Spleen (tissue), 11 donors: Measurements from ENCODE around the gene GRAMD1C. TPM values are rescaled to one million over a fixed set of nuclear protein-coding genes. Genes with fewer than 3 reads are reported as not detected.

ENCODE experiments used
- DNase-seq: peaks from one replicate; pipeline ENCODE4 v3.0.0-alpha.2; 2020
- H3K27ac ChIP-seq, 8 donors: fragments of 200-600 bp; sonication (generic) in 7 of 8; 1 replicate in 4 of 8; 2 replicates in 4 of 8; pipeline versions ENCODE4 v1.5.0 to v1.8.0; 2016 to 2021; ENCODE audit warnings: inconsistent platforms in 4 of 8, mild to moderate bottlenecking in 4 of 8, moderate library complexity in 1 of 8
- H3K27me3 ChIP-seq, 7 donors: fragments of 200-600 bp; sonication (generic) in 6 of 7; replicated peaks in 1 of 7; 1 replicate in 4 of 7; 2 replicates in 3 of 7; pipeline versions ENCODE4 v1.5.0 to v1.8.0; 2016 to 2021; ENCODE audit warnings: inconsistent platforms in 3 of 7, mild to moderate bottlenecking in 1 of 7
- H3K36me3 ChIP-seq, 6 donors: fragments of 200-600 bp; sonication (generic) in 5 of 6; 1 replicate in 4 of 6; 2 replicates in 2 of 6; pipeline versions ENCODE4 v1.5.0 to v1.8.0; 2016 to 2021; ENCODE audit warnings: inconsistent platforms in 2 of 6
- H3K4me1 ChIP-seq, 6 donors: fragments of 200-600 bp; sonication (generic) in 5 of 6; 1 replicate in 3 of 6; 2 replicates in 3 of 6; pipeline versions ENCODE4 v1.5.0 to v1.8.0; 2016 to 2021; ENCODE audit warnings: inconsistent platforms in 3 of 6
- H3K4me3 ChIP-seq, 8 donors: fragments of 200-600 bp; sonication (generic) in 7 of 8; 1 replicate in 4 of 8; 2 replicates in 4 of 8; pipeline versions ENCODE4 v1.5.0 to v1.8.0; 2016 to 2021; ENCODE audit warnings: inconsistent platforms in 4 of 8, mild to moderate bottlenecking in 4 of 8, moderate library complexity in 2 of 8
- H3K9me3 ChIP-seq, 8 donors: fragments of 200-600 bp; sonication (generic) in 7 of 8; 1 replicate in 4 of 8; 2 replicates in 4 of 8; pipeline versions ENCODE4 v1.5.0 to v1.8.0; 2016 to 2021; ENCODE audit warnings: inconsistent platforms in 4 of 8
- POLR2A ChIP-seq, 3 donors: fragments of 450-650 bp; IDR thresholded peaks; one replicate each; pipeline ENCODE4 v1.5.1; 2017; ENCODE audit warnings: antibody characterized with exemption in 3 of 3, mild to moderate bottlenecking in 1 of 3
- POLR2AphosphoS5 ChIP-seq, 3 donors: sonication (generic); formaldehyde crosslinking; IDR thresholded peaks; one replicate each; pipeline ENCODE4 v1.5.1; 2017; ENCODE audit warnings: antibody characterized with exemption in 3 of 3
- WGBS, 5 donors: extraction: QIAGEN DNeasy Blood & Tissue Kit in 3 of 5; methylation state at CpG; one replicate each; pipeline versions ENCODE4 v1.1.5 to v1.1.7; 2013 to 2018; 5-methylcytosine and 5-hydroxymethylcytosine counted together
- intact Hi-C: fragments of 100-400 bp; cut with DNase I; formaldehyde crosslinking; loops from one replicate; pipeline ENCODE4 v1.15.0; 2023; ENCODE audit warnings: low total_unique reads
- polyA plus RNA-seq, 3 donors: library from polyadenylated mRNA; stranded (reverse); fragments of 200-250 nt; gene quantifications; one replicate each; pipeline ENCODE4 v1.2.1, GENCODE V29; 2013
- total RNA-seq, 7 donors: library from RNA; depleted of rRNA in 3 of 7; stranded (reverse); fragments of >200 nt in 3 of 7; fragmentation: NEBNext Ultra II Directional in 4 of 7; extraction: Animal tissue kit (Norgen Biotek cat#: 25700) in 4 of 7; gene quantifications; one replicate each; pipeline versions ENCODE4 v1.1.0 to v1.2.1, GENCODE V29; 2016 to 2021
- TF ChIP-seq, protein P1 (sequence below), 11 experiments: fragments of 200-600 bp in 7 of 11; fragments of 450-650 bp in 4 of 11; sonication (generic) in 4 of 11; IDR thresholded peaks in 8 of 11; conservative IDR thresholded peaks in 3 of 11; 1 replicate in 7 of 11; 2 replicates in 4 of 11; pipeline versions ENCODE4 v1.4.0 to v1.8.0; 2016 to 2021; ENCODE audit warnings: antibody characterized with exemption in 11 of 11, inconsistent platforms in 4 of 11, mild to moderate bottlenecking in 1 of 11
- donor health status: healthy with polysubstance abuse.
- donor health status: DM: no; HTN: no; CAD: no; lungs with moderate emphysema.
- donor health status: DM: no; HTN: no; CAD: no.
- donor health status: Bipolar disorder and iron deficiency.
- donor health status: healthy.
- donor health status: DM: no; HTN: no; CAD: no.
- donor health status: DM: yes; HTN: yes; CAD: no.

GRAMD1C gene
- total and polyA plus RNA-seq, 10 donors, result 2.6 to 14.2 (median 4.4) TPM

GRCh38 chr3:113802795-113803455 is 35.7 kb upstream of the GRAMD1C start:
- no peak overlapping the region for H3K27ac ChIP-seq
- DNase-seq, result no peak
- intact Hi-C loops, result no loop called here
- H3K4me3 ChIP-seq, result no peak overlapping the region
- TF ChIP-seq, protein P1, sequence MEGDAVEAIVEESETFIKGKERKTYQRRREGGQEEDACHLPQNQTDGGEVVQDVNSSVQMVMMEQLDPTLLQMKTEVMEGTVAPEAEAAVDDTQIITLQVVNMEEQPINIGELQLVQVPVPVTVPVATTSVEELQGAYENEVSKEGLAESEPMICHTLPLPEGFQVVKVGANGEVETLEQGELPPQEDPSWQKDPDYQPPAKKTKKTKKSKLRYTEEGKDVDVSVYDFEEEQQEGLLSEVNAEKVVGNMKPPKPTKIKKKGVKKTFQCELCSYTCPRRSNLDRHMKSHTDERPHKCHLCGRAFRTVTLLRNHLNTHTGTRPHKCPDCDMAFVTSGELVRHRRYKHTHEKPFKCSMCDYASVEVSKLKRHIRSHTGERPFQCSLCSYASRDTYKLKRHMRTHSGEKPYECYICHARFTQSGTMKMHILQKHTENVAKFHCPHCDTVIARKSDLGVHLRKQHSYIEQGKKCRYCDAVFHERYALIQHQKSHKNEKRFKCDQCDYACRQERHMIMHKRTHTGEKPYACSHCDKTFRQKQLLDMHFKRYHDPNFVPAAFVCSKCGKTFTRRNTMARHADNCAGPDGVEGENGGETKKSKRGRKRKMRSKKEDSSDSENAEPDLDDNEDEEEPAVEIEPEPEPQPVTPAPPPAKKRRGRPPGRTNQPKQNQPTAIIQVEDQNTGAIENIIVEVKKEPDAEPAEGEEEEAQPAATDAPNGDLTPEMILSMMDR (IDR thresholded peaks at IDR 0.05 in 8 of 11, conservative IDR thresholded peaks at IDR 0.05 in 3 of 11), result no peak
- peaks cover 0 to 100% (median 70%) of the 10 kb centered on the region in 6 donors for H3K36me3 ChIP-seq
- H3K27me3 ChIP-seq, result no peaks in the 10 kb centered on the region
- H3K9me3 ChIP-seq, result no peaks in the 10 kb centered on the region
- peaks cover 0 to 7% (median 0%) of the 10 kb centered on the region in 6 donors for H3K4me1 ChIP-seq
- 90 to 97% (median 92%) methylated on average over 3 of the region's 3 CpGs for WGBS, 5 donors

GRCh38 chr3:113804661-113805060 is 33.9 kb upstream of the GRAMD1C start:
- intact Hi-C loops, result no loop called here
- no peak for DNase-seq
- no peak overlapping the region for H3K27ac ChIP-seq
- no peaks in the 10 kb centered on the region for H3K27me3 ChIP-seq
- H3K4me3 ChIP-seq, result no peak overlapping the region
- peaks cover 4 to 100% (median 69%) of the 10 kb centered on the region in 6 donors for H3K36me3 ChIP-seq
- H3K9me3 ChIP-seq, result no peaks in the 10 kb centered on the region
- no peak for TF ChIP-seq POLR2AphosphoS5 (IDR thresholded peaks at IDR 0.05)
- TF ChIP-seq, protein P1 (IDR thresholded peaks at IDR 0.05 in 8 of 11, conservative IDR thresholded peaks at IDR 0.05 in 3 of 11), result no peak
- no peak for TF ChIP-seq POLR2A (IDR thresholded peaks at IDR 0.05)
- peaks cover 0 to 7% (median 0%) of the 10 kb centered on the region in 6 donors for H3K4me1 ChIP-seq
- WGBS, 5 donors, result 89 to 96% (median 92%) methylated on average over 4 of the region's 4 CpGs

GRCh38 chr3:113805249-113805648 is 33.3 kb upstream of the GRAMD1C start:
- peaks cover 0 to 7% (median 0%) of the 10 kb centered on the region in 6 donors for H3K4me1 ChIP-seq
- 90 to 94% (median 93%) methylated on average over 3 of the region's 3 CpGs for WGBS, 5 donors
- no peak for TF ChIP-seq POLR2A (IDR thresholded peaks at IDR 0.05)
- TF ChIP-seq, protein P1 (IDR thresholded peaks at IDR 0.05 in 8 of 11, conservative IDR thresholded peaks at IDR 0.05 in 3 of 11), result no peak
- TF ChIP-seq POLR2AphosphoS5 (IDR thresholded peaks at IDR 0.05), result no peak
- DNase-seq, result no peak
- no peaks in the 10 kb centered on the region for H3K27me3 ChIP-seq
- no peak overlapping the region for H3K27ac ChIP-seq
- intact Hi-C loops, result no loop called here
- H3K4me3 ChIP-seq, result no peak overlapping the region
- peaks cover 4 to 100% (median 70%) of the 10 kb centered on the region in 6 donors for H3K36me3 ChIP-seq
- no peaks in the 10 kb centered on the region for H3K9me3 ChIP-seq

DNA sequence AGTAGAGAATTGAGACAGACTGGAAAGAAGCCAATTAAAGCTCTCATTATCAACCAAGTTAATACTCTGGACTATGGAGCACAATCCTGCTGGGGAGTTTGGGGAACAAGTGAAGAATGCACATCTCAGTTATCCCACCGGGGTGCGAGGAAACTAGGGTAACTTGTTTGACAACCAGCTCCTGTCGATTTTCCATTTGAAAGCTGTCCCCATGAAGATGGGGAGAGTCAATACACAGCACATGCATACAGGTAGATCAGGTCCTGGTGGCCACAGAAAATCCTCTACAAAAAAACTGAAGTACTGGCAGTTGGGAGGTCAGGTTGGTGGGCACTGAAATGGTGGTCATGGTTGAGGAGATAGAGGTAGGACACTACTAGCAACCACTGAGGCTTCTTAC is 25.7 kb upstream of the GRAMD1C start:
- WGBS, 5 donors, result 86 to 92% (median 89%) methylated on average over 3 of the region's 3 CpGs
- no peak overlapping the region for H3K4me3 ChIP-seq

More for the DNA sequence above, 25.7 kb upstream of the GRAMD1C start:
- Histone ChIP-seq H3K27me3 (no peaks in the 10 kb centered on the region), H3K9me3 (no peaks in the 10 kb centered on the region), H3K4me1 (no peaks in the 10 kb centered on the region), H3K27ac (no peak overlapping the region), H3K36me3 (peaks cover 4 to 53% (median 24%) of the 10 kb centered on the region in 6 donors)
- TF ChIP-seq, protein P1 (IDR thresholded peaks at IDR 0.05 in 8 of 11, conservative IDR thresholded peaks at IDR 0.05 in 3 of 11), result no peak
- TF ChIP-seq POLR2AphosphoS5 (IDR thresholded peaks at IDR 0.05) (no peak), POLR2A (IDR thresholded peaks at IDR 0.05) (no peak)
- intact Hi-C loops, result no loop called here
- no peak for DNase-seq
